HG03108 (cell line): ENCODE measurements around the gene SLC35F1.

Source experiments
- ATAC-seq: cut with Tn5 transposase; IDR thresholded peaks from one replicate; pipeline ENCODE4 v1.9.1; 2021; ENCODE audit warnings: moderate library complexity; ENCODE audit not compliant: unreplicated experiment

The SLC35F1 gene

DNA sequence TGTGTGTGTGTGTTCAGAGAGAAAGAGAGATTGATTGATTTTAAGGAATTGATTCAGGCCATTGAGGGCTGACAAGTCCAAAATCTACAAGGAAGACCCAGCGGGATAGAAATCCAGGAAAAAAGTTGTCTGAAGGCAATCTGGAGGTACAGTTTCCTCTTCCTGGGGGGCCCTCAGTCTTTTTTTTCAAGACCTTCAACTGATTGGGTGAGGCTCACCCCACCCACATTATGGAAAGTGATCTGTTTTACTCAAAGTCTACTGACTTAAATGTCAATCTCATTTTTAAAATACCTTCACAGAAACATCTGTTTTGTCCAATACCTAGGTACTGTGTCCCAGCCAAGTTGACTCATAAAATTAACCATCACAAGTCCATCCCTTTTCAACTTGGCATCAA is 398.0 kb downstream of the SLC35F1 start:
- ATAC-seq = no peak

DNA sequence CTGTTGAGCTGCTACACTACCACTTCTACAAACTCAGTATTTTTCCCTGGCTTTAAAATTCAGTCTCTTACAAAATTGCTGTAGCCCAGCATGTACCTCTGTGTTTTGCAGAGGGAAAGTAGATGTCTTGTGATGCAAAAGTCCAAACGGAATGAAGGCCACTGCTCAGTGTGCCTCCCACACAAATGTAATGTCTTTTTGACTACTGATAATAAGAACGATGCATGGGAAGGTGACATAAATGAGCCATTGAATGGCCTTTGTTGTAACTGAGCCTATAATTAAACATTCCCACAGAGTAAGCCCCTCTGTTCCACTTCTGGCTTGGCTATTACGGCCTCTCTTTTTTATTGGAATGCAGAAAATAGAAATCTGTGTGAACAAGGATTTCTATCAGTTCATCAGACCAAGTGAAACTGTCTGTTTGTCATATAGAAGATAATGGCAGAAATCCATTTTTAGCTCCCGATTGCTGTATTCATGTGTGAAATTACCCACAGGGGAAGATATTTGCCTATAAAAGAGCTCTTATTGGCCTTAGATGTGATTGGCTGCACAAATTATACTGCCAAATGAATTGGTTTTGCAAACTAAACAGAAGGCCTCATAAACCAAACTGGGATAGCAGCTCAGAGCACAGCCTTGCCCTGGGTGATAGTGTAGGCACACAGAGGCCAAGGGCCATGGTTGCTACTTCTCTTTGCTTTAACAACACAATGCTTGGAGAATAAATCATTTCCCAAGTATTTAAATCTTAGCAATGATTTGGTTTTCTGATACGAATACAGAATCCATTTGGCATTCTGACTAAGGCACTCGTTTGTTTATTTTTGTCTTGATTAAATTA is 399.6 kb downstream of the SLC35F1 start:
- ATAC-seq = no peak

GRCh38 chr6:118307581-118307980 is 400.5 kb downstream of the SLC35F1 start:
- ATAC-seq = no peak

GRCh38 chr6:118309337-118310093 is 402.5 kb downstream of the SLC35F1 start:
- no peak for ATAC-seq

DNA sequence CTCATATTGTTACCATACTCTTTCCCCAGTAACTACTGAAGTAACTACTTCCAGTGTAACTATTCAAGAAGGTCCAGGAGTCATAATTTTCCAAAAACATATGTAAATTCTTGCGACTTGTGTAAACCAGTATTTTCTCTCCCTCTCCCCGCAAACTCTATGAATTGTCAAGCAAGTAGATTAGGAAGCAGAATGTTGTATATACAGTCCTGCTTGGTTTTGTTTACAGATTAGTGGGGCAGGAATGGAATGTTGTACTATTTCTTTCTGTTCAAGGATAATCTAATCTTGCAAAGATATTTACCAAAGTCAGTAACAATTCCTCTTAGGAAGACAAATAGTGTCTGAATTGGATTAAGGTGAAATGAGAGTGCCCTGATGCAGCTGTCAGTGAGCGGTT is 406.1 kb downstream of the SLC35F1 start:
- ATAC-seq = no peak

DNA sequence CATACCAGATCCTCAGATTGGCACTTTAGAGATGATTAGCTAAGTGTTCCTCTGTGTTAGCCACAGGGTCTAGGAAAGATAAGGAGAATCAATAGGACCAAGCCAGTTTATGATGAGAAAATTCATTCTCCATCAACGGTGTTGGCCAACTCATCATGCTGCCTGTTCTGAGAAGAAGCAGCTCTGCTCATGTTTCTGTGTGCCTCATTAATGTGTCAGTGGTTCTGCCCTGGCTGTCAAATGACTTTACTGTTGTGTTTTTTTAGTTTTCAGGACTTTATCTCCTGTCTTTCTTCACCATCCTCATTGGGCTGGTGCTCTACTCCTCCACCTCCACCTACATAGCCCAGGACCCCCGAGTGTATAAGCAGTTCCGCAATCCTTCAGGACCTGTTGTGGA is 406.7 kb downstream of the SLC35F1 start:
- ATAC-seq = no peak

DNA sequence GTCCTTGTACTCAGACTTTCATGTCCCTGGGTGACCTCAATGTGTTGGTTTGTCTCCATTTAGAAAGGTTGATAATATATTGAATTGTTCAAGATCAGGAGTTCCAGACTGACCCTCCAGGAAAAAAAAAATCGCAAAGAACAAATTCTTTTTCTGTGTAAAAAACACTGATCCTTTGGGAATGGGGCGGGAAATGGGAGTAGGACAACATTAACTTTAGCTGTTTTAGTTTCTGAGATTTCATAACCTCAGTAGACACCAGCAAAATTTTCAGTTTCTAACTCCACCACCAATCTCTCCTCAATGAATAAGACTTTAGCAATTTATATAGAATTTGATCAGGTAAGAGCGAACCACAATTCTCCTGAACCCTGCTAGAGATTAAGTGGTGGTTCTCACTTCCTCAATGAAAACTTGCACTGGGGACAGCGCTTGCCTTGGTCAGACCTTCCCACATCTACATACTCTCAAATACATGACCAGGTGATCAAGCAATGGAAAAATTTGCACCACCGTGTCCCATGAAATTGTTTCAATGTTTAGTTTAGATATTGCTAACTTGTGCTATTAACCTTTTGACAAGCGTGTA is 409.8 kb downstream of the SLC35F1 start:
- no peak for ATAC-seq

DNA sequence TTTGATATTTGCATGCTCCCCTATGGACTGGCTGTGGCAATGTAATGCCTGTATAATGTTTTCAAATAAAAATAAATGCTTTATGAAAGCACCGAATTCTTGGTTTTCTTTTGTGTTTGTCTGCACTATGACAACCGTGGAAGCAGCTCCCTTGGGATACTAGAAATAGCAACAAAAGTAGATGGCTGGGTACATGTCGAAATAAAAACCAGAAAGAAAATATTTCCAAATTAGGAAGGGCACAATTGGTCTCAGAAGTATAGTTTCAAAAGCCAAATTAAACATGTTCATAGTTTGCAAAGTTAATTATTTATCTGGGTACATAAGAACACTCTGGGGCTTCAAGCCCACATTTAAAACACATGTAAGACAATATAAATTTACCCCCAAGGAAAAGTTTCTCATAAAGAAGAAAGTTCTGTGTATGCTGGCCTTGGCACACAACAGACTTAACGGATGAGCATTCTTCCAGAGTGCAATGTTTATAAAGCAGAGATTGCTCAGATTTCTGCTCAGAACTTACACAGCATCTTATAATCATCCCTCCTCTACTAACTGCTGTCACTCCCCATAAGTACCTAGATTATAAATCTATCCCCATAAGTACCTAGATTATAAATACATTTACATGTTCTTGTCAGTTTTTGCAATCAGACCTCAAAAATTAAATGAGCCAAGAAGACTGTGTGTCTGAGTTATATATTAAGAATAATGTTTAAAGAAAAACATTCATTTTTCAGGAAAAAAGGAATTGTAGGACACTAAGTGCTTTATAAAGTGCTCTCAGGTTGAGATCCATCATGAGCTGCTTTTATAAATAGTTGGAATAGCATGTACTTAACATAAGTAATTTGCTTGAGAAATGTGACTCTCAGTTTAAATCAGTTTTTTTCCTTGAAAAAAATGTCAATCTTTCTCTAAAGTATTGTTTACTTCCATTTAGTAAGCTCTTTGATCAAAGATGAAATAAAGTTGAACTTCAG is 410.8 kb downstream of the SLC35F1 start:
- ATAC-seq = no peak

GRCh38 chr6:118318648-118319047 is 411.6 kb downstream of the SLC35F1 start:
- no peak for ATAC-seq

DNA sequence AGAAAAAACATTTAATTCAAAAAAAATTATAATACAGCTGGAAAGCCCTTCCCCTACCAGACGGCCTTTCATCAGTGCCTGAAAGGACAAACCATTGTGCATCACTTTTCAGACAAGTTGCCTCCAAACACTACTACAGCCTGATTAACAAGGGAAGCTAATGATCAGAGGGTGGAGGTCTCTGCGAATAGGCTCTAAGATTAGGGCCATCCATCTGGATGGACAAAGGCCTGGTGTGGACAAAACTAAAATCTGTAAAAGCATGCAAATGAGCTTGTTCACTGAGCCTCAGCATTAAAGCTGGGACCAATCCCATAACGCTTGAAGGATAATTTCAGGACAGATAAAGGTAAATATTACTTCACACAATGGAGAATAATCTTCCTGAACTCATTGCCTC is 412.4 kb downstream of the SLC35F1 start:
- no peak for ATAC-seq

DNA sequence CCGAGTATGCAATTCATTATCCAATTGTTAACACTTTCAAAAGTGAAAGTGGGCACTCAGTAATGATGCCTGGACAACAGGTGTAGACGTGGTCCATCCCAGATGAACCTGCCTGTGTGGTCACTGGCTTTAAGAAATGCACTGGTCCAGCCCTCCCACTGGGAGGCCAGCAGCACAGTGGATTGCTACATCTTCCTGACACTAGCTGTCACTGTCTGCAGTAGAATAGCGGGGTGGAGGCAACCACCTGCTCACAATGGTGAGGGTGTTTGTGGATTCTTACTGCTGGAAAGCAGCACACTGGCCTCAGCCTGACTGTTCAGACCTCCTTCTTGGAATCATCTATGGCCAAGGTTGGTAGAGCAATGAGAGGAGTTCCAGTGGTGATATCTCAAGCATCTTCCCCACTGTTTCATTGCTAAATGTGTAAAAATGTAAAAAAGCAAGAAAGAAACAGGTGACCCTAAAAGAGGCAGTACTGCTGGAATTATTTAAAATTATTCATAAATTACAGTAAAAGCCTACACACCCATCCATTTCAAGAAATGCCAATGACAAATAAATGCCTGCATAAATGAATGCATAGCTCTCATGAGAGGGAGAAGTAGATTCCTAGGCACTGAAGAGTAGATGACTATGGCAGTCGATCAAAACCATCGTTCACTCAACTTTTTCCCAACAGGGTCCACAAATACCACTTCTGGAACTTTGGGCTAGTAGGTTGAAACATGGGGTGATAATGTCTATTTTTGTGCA is 413.0 kb downstream of the SLC35F1 start:
- no peak for ATAC-seq

- ATAC-seq = no peak
These were observed 413.6 kb downstream of the SLC35F1 start for GRCh38 chr6:118320652-118321051.

GRCh38 chr6:118324116-118324515 is 417.1 kb downstream of the SLC35F1 start:
- ATAC-seq = no peak

- ATAC-seq = no peak
These were observed 418.3 kb downstream of the SLC35F1 start for GRCh38 chr6:118325220-118325860.

DNA sequence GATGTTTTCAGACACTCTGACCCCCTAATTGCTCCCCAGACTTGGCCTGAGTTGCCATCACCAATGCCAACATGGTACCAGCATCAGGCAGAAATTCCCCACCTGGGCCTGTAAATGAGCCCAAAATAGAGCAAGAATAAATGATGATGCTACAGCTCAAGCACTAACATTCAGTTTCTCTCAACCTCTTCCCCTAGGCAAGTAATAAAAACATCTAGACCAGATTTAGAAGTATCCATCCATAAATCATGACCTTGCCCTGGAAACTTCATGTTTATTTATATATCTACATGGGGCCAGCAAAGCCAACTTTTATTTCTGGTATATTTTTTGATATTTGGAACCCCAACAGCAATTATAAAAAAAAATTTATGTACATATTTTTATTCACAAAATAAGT is 419.6 kb downstream of the SLC35F1 start:
- no peak for ATAC-seq

DNA sequence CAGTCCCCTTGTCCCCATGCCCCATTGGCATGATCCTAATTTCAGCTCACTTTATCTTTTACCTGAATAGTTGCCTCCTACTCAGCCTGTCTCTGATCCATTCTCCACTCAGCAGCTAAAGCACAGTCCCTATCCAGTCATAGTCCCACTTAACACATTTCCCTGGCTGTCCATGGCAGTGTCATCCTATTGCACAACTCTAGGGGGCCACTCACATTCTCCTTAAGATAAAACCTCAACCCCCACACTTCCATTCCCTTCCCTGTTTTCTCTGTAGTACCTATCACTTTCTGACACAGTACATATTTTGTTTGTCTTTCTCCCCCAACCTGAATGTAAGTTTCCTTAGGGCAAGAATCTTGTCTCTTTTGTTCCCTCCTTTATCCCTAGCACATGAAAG is 420.2 kb downstream of the SLC35F1 start:
- ATAC-seq = no peak

- ATAC-seq = no peak
These were observed 426.7 kb downstream of the SLC35F1 start for GRCh38 chr6:118333772-118334171.

- ATAC-seq = no peak
These were observed 427.6 kb downstream of the SLC35F1 start for GRCh38 chr6:118334634-118335033.

DNA sequence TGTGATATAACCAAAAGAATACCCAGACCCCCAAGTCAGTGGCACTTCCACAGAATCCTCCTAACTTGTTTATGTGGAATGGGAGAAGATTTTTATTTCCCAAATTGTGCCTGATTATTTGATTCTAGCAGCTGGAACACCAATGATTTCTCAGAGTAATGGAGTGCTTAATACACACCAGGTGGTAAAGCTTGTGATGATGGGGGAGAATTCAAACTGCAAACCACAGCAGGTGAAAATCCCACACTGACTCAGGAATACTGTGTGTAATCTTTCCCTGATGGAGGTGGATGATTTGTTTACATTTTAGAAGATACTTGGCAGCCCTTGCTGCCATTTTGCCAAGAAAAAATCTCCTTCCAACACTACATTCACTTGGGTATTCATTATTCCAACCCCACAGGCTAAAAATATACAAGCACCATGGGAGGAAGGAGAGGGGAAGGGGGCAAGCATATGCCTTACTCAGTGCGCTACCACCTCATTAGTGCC is 428.3 kb downstream of the SLC35F1 start:
- no peak for ATAC-seq
